Natural killer cell treated with Interleukin-12 subunit alpha and Interleukin-12 subunit beta and Interleukin-15 and Interleukin-18, amount 100 ng/mL, for 72 hours (primary cell): Measurements from ENCODE around the gene CUL2. TPM values are rescaled to one million over a fixed set of nuclear protein-coding genes. Genes with fewer than 3 reads are reported as not detected.
A peak's percentile ranks its signal among the peaks of the same experiment; 100 is the strongest.

Source experiments
- ATAC-seq, 2 donors: fragments of 150-1000 bp; cut with Tn5 transposase in 1 of 2; sonication (Bioruptor Pico), chemical (Tn5 transposase) in 1 of 2; 2 replicates each; pipeline ENCODE4 v1.10.0; 2021
- DNase-seq: peaks from one replicate; pipeline ENCODE4 v3.0.0; 2022; ENCODE audit warnings: low spot score
- H3K27ac Mint-ChIP-seq, 2 donors: 1 replicate in 1 of 2; 2 replicates in 1 of 2; pipeline ENCODE4 v1.8.0; 2022; ENCODE audit warnings: mixed read lengths in 2 of 2, mild to moderate bottlenecking in 1 of 2, moderate library complexity in 1 of 2
- H3K27me3 Mint-ChIP-seq, 2 donors: 1 replicate in 1 of 2; 2 replicates in 1 of 2; pipeline ENCODE4 v1.8.0; 2022; ENCODE audit warnings: mixed read lengths in 2 of 2
- H3K36me3 Mint-ChIP-seq: one replicate; pipeline ENCODE4 v1.8.0; 2022; ENCODE audit warnings: mixed read lengths
- H3K4me1 Mint-ChIP-seq, 2 donors: 1 replicate in 1 of 2; 2 replicates in 1 of 2; pipeline ENCODE4 v1.8.0; 2022; ENCODE audit warnings: low read depth in 2 of 2, mixed read lengths in 2 of 2, mild to moderate bottlenecking in 1 of 2
- H3K4me3 Mint-ChIP-seq: one replicate; pipeline ENCODE4 v1.8.0; 2022; ENCODE audit warnings: mixed read lengths
- H3K9me3 Mint-ChIP-seq: 2 replicates; pipeline ENCODE4 v1.8.0; 2022; ENCODE audit warnings: mixed read lengths
- total RNA-seq, 2 donors: library from RNA; stranded (reverse); gene quantifications; one replicate each; pipeline ENCODE4 v1.2.3, GENCODE V29; 2022

The CUL2 gene
- total RNA-seq, 2 donors from 2014 or later, result 42.8 to 45.7 TPM

- no peak overlapping the region for H3K27ac Mint-ChIP-seq
- H3K4me3 Mint-ChIP-seq, result no peak overlapping the region
- H3K9me3 Mint-ChIP-seq, result no peaks in the 10 kb centered on the region
- no peaks in the 10 kb centered on the region for H3K27me3 Mint-ChIP-seq
- H3K4me1 Mint-ChIP-seq, result peaks cover 0 to 8% of the 10 kb centered on the region in 2 donors
- DNase-seq (no peak), ATAC-seq (no peak)
- peaks cover 6% of the 10 kb centered on the region for H3K36me3 Mint-ChIP-seq
Measured at GRCh38 chr10:35027567-35027966, 62.6 kb downstream of the CUL2 start.

- no peaks in the 10 kb centered on the region for H3K27me3 Mint-ChIP-seq
- ATAC-seq (no peak), DNase-seq (no peak)
- H3K4me3 Mint-ChIP-seq, result no peak overlapping the region
- no peak overlapping the region for H3K27ac Mint-ChIP-seq
- H3K9me3 Mint-ChIP-seq, result no peaks in the 10 kb centered on the region
- peaks cover 0 to 9% of the 10 kb centered on the region in 2 donors for H3K4me1 Mint-ChIP-seq
- H3K36me3 Mint-ChIP-seq, result peaks cover 13% of the 10 kb centered on the region
Measured at GRCh38 chr10:35025916-35026315, 64.2 kb downstream of the CUL2 start.

GRCh38 chr10:35020481-35020880 lies 69.7 kb downstream of the CUL2 start:
- H3K27me3 Mint-ChIP-seq, result no peaks in the 10 kb centered on the region
- peaks cover 7% of the 10 kb centered on the region for H3K36me3 Mint-ChIP-seq
- H3K4me1 Mint-ChIP-seq, result peaks cover 6 to 22% of the 10 kb centered on the region in 2 donors
- H3K27ac Mint-ChIP-seq, result peak overlapping the region; percentile 48 to 70
- no peaks in the 10 kb centered on the region for H3K9me3 Mint-ChIP-seq
- no peak overlapping the region for H3K4me3 Mint-ChIP-seq
- ATAC-seq, result no peak
- DNase-seq, result no peak

- H3K4me3 Mint-ChIP-seq, result no peak overlapping the region
- DNase-seq, result no peak
- ATAC-seq, result peak in 1 of 2 donors; percentile 75
- H3K36me3 Mint-ChIP-seq, result peaks cover 7% of the 10 kb centered on the region
- H3K9me3 Mint-ChIP-seq, result no peaks in the 10 kb centered on the region
- H3K27me3 Mint-ChIP-seq, result no peaks in the 10 kb centered on the region
- H3K27ac Mint-ChIP-seq, result peak overlapping the region in 1 of 2 donors; percentile 70
- peaks cover 6 to 18% of the 10 kb centered on the region in 2 donors for H3K4me1 Mint-ChIP-seq
Measured at GRCh38 chr10:35019041-35020024, 70.8 kb downstream of the CUL2 start.

GRCh38 chr10:35017608-35018007 lies 72.5 kb downstream of the CUL2 start:
- Mint-ChIP-seq H3K36me3 (peaks cover 7% of the 10 kb centered on the region), H3K4me1 (peaks cover 6 to 18% of the 10 kb centered on the region in 2 donors), H3K9me3 (no peaks in the 10 kb centered on the region), H3K27me3 (no peaks in the 10 kb centered on the region), H3K4me3 (no peak overlapping the region), H3K27ac (peak overlapping the region in 1 of 2 donors; percentile 57)
- ATAC-seq (peak in 1 of 2 donors; percentile 61), DNase-seq (no peak)

GRCh38 chr10:35015843-35016408 lies 74.2 kb downstream of the CUL2 start:
- peaks cover 4% of the 10 kb centered on the region for H3K36me3 Mint-ChIP-seq
- ATAC-seq (no peak), DNase-seq (no peak)
- peaks cover 6 to 17% of the 10 kb centered on the region in 2 donors for H3K4me1 Mint-ChIP-seq
- H3K9me3 Mint-ChIP-seq, result no peaks in the 10 kb centered on the region
- H3K27me3 Mint-ChIP-seq, result no peaks in the 10 kb centered on the region
- no peak overlapping the region for H3K27ac Mint-ChIP-seq
- H3K4me3 Mint-ChIP-seq, result no peak overlapping the region

- peaks cover 0 to 2% of the 10 kb centered on the region in 2 donors for H3K4me1 Mint-ChIP-seq
- no peak overlapping the region for H3K27ac Mint-ChIP-seq
- no peaks in the 10 kb centered on the region for H3K27me3 Mint-ChIP-seq
- DNase-seq (no peak), ATAC-seq (no peak)
- peaks cover 8% of the 10 kb centered on the region for H3K36me3 Mint-ChIP-seq
- no peak overlapping the region for H3K4me3 Mint-ChIP-seq
- no peaks in the 10 kb centered on the region for H3K9me3 Mint-ChIP-seq
Measured at GRCh38 chr10:35012781-35013180, 77.4 kb downstream of the CUL2 start.

GRCh38 chr10:35011771-35012191 lies 78.4 kb downstream of the CUL2 start:
- DNase-seq, result no peak
- Mint-ChIP-seq H3K27me3 (no peaks in the 10 kb centered on the region), H3K9me3 (no peaks in the 10 kb centered on the region), H3K4me3 (no peak overlapping the region), H3K27ac (no peak overlapping the region), H3K4me1 (no peaks in the 10 kb centered on the region), H3K36me3 (peaks cover 8% of the 10 kb centered on the region)
- no peak for ATAC-seq

GRCh38 chr10:35007858-35008301 lies 82.3 kb downstream of the CUL2 start:
- ATAC-seq, result no peak
- Mint-ChIP-seq H3K9me3 (no peaks in the 10 kb centered on the region), H3K36me3 (peaks cover 8% of the 10 kb centered on the region), H3K27me3 (no peaks in the 10 kb centered on the region), H3K4me1 (peaks cover 0 to 2% of the 10 kb centered on the region in 2 donors), H3K4me3 (no peak overlapping the region), H3K27ac (no peak overlapping the region)
- no peak for DNase-seq

GRCh38 chr10:35006836-35007235 lies 83.3 kb downstream of the CUL2 start:
- DNase-seq (no peak), ATAC-seq (no peak)
- Mint-ChIP-seq H3K4me3 (no peak overlapping the region), H3K4me1 (peaks cover 0 to 2% of the 10 kb centered on the region in 2 donors), H3K9me3 (no peaks in the 10 kb centered on the region), H3K27ac (no peak overlapping the region), H3K36me3 (peaks cover 4% of the 10 kb centered on the region), H3K27me3 (no peaks in the 10 kb centered on the region)

GRCh38 chr10:35005868-35006267 lies 84.3 kb downstream of the CUL2 start:
- peaks cover 4% of the 10 kb centered on the region for H3K36me3 Mint-ChIP-seq
- peaks cover 0 to 2% of the 10 kb centered on the region in 2 donors for H3K4me1 Mint-ChIP-seq
- no peak for DNase-seq
- H3K4me3 Mint-ChIP-seq, result no peak overlapping the region
- H3K27me3 Mint-ChIP-seq, result no peaks in the 10 kb centered on the region
- no peak for ATAC-seq
- no peak overlapping the region for H3K27ac Mint-ChIP-seq
- no peaks in the 10 kb centered on the region for H3K9me3 Mint-ChIP-seq

- Mint-ChIP-seq H3K9me3 (no peaks in the 10 kb centered on the region), H3K4me3 (no peak overlapping the region), H3K36me3 (peaks cover 4% of the 10 kb centered on the region)
Measured at GRCh38 chr10:35004651-35005050, 85.5 kb downstream of the CUL2 start.

GRCh38 chr10:35003906-35004305 lies 86.2 kb downstream of the CUL2 start:
- no peaks in the 10 kb centered on the region for H3K27me3 Mint-ChIP-seq
- no peak overlapping the region for H3K4me3 Mint-ChIP-seq
- peaks cover 4% of the 10 kb centered on the region for H3K36me3 Mint-ChIP-seq
- no peak for ATAC-seq
- H3K9me3 Mint-ChIP-seq, result no peaks in the 10 kb centered on the region
- peaks cover 0 to 2% of the 10 kb centered on the region in 2 donors for H3K4me1 Mint-ChIP-seq
- no peak overlapping the region for H3K27ac Mint-ChIP-seq
- no peak for DNase-seq

More at GRCh38 chr10:35004651-35005050, 85.5 kb downstream of the CUL2 start:
- DNase-seq (no peak), ATAC-seq (no peak)
- Mint-ChIP-seq H3K27ac (no peak overlapping the region), H3K27me3 (no peaks in the 10 kb centered on the region), H3K4me1 (peaks cover 0 to 2% of the 10 kb centered on the region in 2 donors)

- ATAC-seq (no peak), DNase-seq (no peak)
- Mint-ChIP-seq H3K27me3 (no peaks in the 10 kb centered on the region), H3K4me1 (peaks cover 0 to 6% of the 10 kb centered on the region in 2 donors), H3K27ac (no peak overlapping the region), H3K9me3 (no peaks in the 10 kb centered on the region), H3K36me3 (no peaks in the 10 kb centered on the region), H3K4me3 (no peak overlapping the region)
Measured at GRCh38 chr10:35000936-35001335, 89.2 kb downstream of the CUL2 start.
